ENCODE data around the gene GAB1.

Gene GAB1

GRCh38 chr4:143402776-143403552 lies 66.3 kb downstream of the GAB1 start:
- DNase-seq, result peak in 10 of 42 donors; percentile 25 to 74 (median 53)
- intact Hi-C loops (cut with DNase I), result no loop called here

GRCh38 chr4:143403553-143403820 lies 66.8 kb downstream of the GAB1 start:
- no peak for DNase-seq
- intact Hi-C loops (cut with DNase I), result no loop called here

GRCh38 chr4:143404555-143404954 lies 67.9 kb downstream of the GAB1 start:
- intact Hi-C loops (cut with DNase I), result no loop called here
- no peak for DNase-seq

- DNase-seq, result no peak
- intact Hi-C loops (cut with DNase I), result no loop called here
Observed at GRCh38 chr4:143405075-143405730, 68.5 kb downstream of the GAB1 start.

GRCh38 chr4:143406523-143406922 lies 69.8 kb downstream of the GAB1 start:
- DNase-seq, result peak in 2 of 42 donors; percentile 41 to 62
- intact Hi-C loops (cut with DNase I), result no loop called here

GRCh38 chr4:143407474-143407873 lies 70.8 kb downstream of the GAB1 start:
- intact Hi-C loops (cut with DNase I), result no loop called here
- no peak for DNase-seq

GRCh38 chr4:143407888-143408287 lies 71.2 kb downstream of the GAB1 start:
- intact Hi-C loops (cut with DNase I), result no loop called here
- DNase-seq, result no peak

GRCh38 chr4:143410015-143410414 lies 73.3 kb downstream of the GAB1 start:
- intact Hi-C loops (cut with DNase I), result loop anchor here (5.0 kb wide), 1 partner anchor 73 kb away; the partner anchor contains the start of gene GAB1

GRCh38 chr4:143411527-143412419 lies 75.1 kb downstream of the GAB1 start:
- intact Hi-C loops (cut with DNase I), result loop anchor here (5.0 kb wide), 1 partner anchor 74 kb away; the partner anchor contains the start of gene GAB1

More at GRCh38 chr4:143410015-143410414, 73.3 kb downstream of the GAB1 start:
- DNase-seq, result no peak

GRCh38 chr4:143412420-143412758 lies 75.7 kb downstream of the GAB1 start:
- DNase-seq, result no peak
- intact Hi-C loops (cut with DNase I), result loop anchor here (5.0 kb wide), 1 partner anchor 75 kb away; the partner anchor contains the start of gene GAB1

More at GRCh38 chr4:143411527-143412419, 75.1 kb downstream of the GAB1 start:
- DNase-seq, result peak in 35 of 42 donors; percentile 24 to 87 (median 63)

GRCh38 chr4:143417679-143418403 lies 81.2 kb downstream of the GAB1 start:
- no peak for DNase-seq
- intact Hi-C loops (cut with DNase I), result no loop called here

GRCh38 chr4:143420227-143420626 lies 83.6 kb downstream of the GAB1 start:
- no peak for DNase-seq
- intact Hi-C loops (cut with DNase I), result no loop called here

- intact Hi-C loops (cut with DNase I), result no loop called here
- DNase-seq, result no peak
Observed at GRCh38 chr4:143421609-143422008, 84.9 kb downstream of the GAB1 start.

- intact Hi-C loops (cut with DNase I), result no loop called here
- no peak for DNase-seq
Observed at GRCh38 chr4:143424276-143424675, 87.6 kb downstream of the GAB1 start.

- intact Hi-C loops (cut with DNase I), result no loop called here
- no peak for DNase-seq
Observed at GRCh38 chr4:143431526-143432257, 95.0 kb downstream of the GAB1 start.

GRCh38 chr4:143432258-143432591 lies 95.5 kb downstream of the GAB1 start:
- DNase-seq, result no peak
- intact Hi-C loops (cut with DNase I), result no loop called here

- no peak for DNase-seq
- intact Hi-C loops (cut with DNase I), result no loop called here
Observed at GRCh38 chr4:143433231-143433630, 96.6 kb downstream of the GAB1 start.

- DNase-seq, result no peak
- intact Hi-C loops (cut with DNase I), result no loop called here
Observed at GRCh38 chr4:143435955-143436354, 99.3 kb downstream of the GAB1 start.

GRCh38 chr4:143437476-143437875 lies 100.8 kb downstream of the GAB1 start:
- no peak for DNase-seq
- intact Hi-C loops (cut with DNase I), result no loop called here
